NK-92 (cell line): ENCODE measurements around the gene CAPN2.

Experiments used
- DNase-seq: peaks from one replicate; lab custom pipeline; 2025; ENCODE audit not compliant: unreplicated experiment; lab: John Stamatoyannopoulos, UW

Gene CAPN2

DNA sequence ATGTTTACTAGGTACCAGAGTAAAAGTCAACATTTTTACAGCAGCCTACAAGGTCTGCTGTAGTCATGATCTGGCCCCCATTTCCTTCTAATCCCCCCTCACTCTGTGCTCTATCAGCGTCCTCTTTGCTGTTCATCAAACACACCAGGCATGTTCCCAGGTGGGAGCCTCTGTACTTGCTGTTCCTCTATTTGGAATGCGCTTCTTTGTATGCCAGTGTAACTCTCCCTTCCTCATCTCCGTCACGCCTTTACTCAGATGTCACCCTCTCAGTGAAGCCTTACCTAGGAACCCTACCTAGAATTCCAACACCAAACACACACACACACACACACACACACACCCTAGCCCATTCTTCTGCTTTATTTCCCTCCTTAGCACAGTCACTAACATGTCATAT lies 112.4 kb downstream of the CAPN2 start:
- no peak for DNase-seq
